SK-N-SH (cell line): Measurements from ENCODE around the gene TNNT2. TPM values are rescaled to one million over a fixed set of nuclear protein-coding genes. Genes with fewer than 3 reads are reported as not detected.

Experiments
- CTCF ChIA-PET: fragments of 300-600, 350-600 bp; formaldehyde crosslinking; extraction: SDS; loops from one replicate; lab custom pipeline; 2021; lab: Yijun Ruan, JAX
- POLR2A ChIA-PET: fragments of 350-600 bp; sonication (Branson Sonifier 250); formaldehyde crosslinking; extraction: SDS; loops from one replicate; lab custom pipeline; 2020; ENCODE audit warnings: antibody characterized with exemption, inconsistent platforms; lab: Yijun Ruan, JAX
- DNase-seq: peaks from one replicate; pipeline ENCODE4 v3.0.0; 2012
- H2AFZ ChIP-seq: fragments of 200-600 bp; sonication (generic); 2 replicates; pipeline ENCODE4 v1.8.1; 2016; ENCODE audit warnings: antibody characterized with exemption, mild to moderate bottlenecking, low read depth
- H3F3A ChIP-seq: fragments of 200-600 bp; sonication (generic); replicated peaks from 2 replicates; pipeline ENCODE3; 2016; ENCODE audit warnings: antibody characterized with exemption, mild to moderate bottlenecking; ENCODE audit not compliant: insufficient read depth
- H3K27ac ChIP-seq, 2 experiments: fragments of 200-500 bp in 1 of 2; fragments of 200-600 bp in 1 of 2; sonication (Bioruptor generic) in 1 of 2; sonication (generic), shearing (Covaris generic) in 1 of 2; 2 replicates each; pipeline versions ENCODE4 v1.5.1 to v1.6.1; 2014 to 2016; ENCODE audit warnings: low read depth in 2 of 2, inconsistent platforms in 1 of 2, low read length in 1 of 2, mild to moderate bottlenecking in 1 of 2, mixed read lengths in 1 of 2
- H3K27me3 ChIP-seq: fragments of 200-600 bp; sonication (generic), shearing (Covaris generic); 2 replicates; pipeline ENCODE4 v1.6.1; 2016; ENCODE audit warnings: mixed run types; ENCODE audit not compliant: insufficient read depth
- H3K36me3 ChIP-seq, 2 experiments: fragments of 200-500 bp in 1 of 2; fragments of 200-600 bp in 1 of 2; sonication (Bioruptor generic) in 1 of 2; sonication (generic) in 1 of 2; replicated peaks in 1 of 2; 2 replicates each; pipeline versions ENCODE3 to v1.5.1; 2014 to 2016; ENCODE audit warnings: low read length in 1 of 2, mild to moderate bottlenecking in 1 of 2; ENCODE audit not compliant: insufficient read depth in 2 of 2, control insufficient read depth in 1 of 2
- H3K4me1 ChIP-seq, 2 experiments: fragments of 200-500 bp in 1 of 2; fragments of 200-600 bp in 1 of 2; sonication (Bioruptor generic) in 1 of 2; sonication (generic), shearing (Covaris generic) in 1 of 2; 2 replicates each; pipeline versions ENCODE4 v1.5.1 to v1.6.1; 2014 to 2016; ENCODE audit warnings: low read depth in 1 of 2, low read length in 1 of 2, mixed run types in 1 of 2; ENCODE audit not compliant: insufficient read depth in 2 of 2, control insufficient read depth in 1 of 2
- H3K4me2 ChIP-seq: fragments of 200-600 bp; sonication (generic), shearing (Covaris generic); 2 replicates; pipeline ENCODE4 v1.6.1; 2017; ENCODE audit warnings: mixed run types
- H3K4me3 ChIP-seq, 2 experiments: fragments of 200-500 bp in 1 of 2; fragments of 200-600 bp in 1 of 2; sonication (Bioruptor generic) in 1 of 2; sonication (generic), shearing (Covaris generic) in 1 of 2; 2 replicates each; pipeline versions ENCODE4 v1.5.1 to v1.8.1; 2014 to 2016; ENCODE audit warnings: low read depth in 2 of 2, inconsistent platforms in 1 of 2, low read length in 1 of 2, mild to moderate bottlenecking in 1 of 2, mixed read lengths in 1 of 2, moderate library complexity in 1 of 2
- H3K79me2 ChIP-seq: fragments of 200-600 bp; sonication (generic); 2 replicates; pipeline ENCODE4 v1.8.1; 2017; ENCODE audit warnings: mild to moderate bottlenecking; ENCODE audit not compliant: insufficient read depth
- H3K9ac ChIP-seq: fragments of 200-600 bp; sonication (generic); 2 replicates; pipeline ENCODE4 v1.6.1; 2017; ENCODE audit warnings: mixed run types
- H3K9me2 ChIP-seq: fragments of 200-600 bp; sonication (generic); 2 replicates; pipeline ENCODE4 v1.6.1; 2017; ENCODE audit warnings: mixed run types
- H3K9me3 ChIP-seq: fragments of 200-600 bp; sonication (generic); 2 replicates; pipeline ENCODE4 v1.6.1; 2017; ENCODE audit warnings: mixed run types, mild to moderate bottlenecking, moderate library complexity
- H4K20me1 ChIP-seq: fragments of 200-600 bp; sonication (generic); 2 replicates; pipeline ENCODE4 v1.6.1; 2017; ENCODE audit warnings: mild to moderate bottlenecking, mixed run types; ENCODE audit not compliant: insufficient read depth
- EP300 ChIP-seq, 2 experiments: IDR thresholded peaks; 2 replicates each; pipeline versions ENCODE4 v1.4.0 to v1.6.1; 2012; ENCODE audit warnings: borderline replicate concordance in 1 of 2, low read depth in 1 of 2, low read length in 1 of 2
- EZH2phosphoT487 ChIP-seq: fragments of 200-600 bp; sonication (generic); IDR thresholded peaks from 2 replicates; pipeline ENCODE4 v1.6.1; 2017; ENCODE audit warnings: low read depth, mixed run types, mild to moderate bottlenecking, antibody characterized with exemption, moderate library complexity, borderline replicate concordance
- FOSL2 ChIP-seq: IDR thresholded peaks from 2 replicates; pipeline ENCODE4 v1.4.0; 2012; ENCODE audit warnings: low read depth, mild to moderate bottlenecking, moderate library complexity, borderline replicate concordance
- FOXJ3 ChIP-seq: sonication (generic); formaldehyde crosslinking; IDR thresholded peaks from 2 replicates; pipeline ENCODE4 v1.5.1; 2020; ENCODE audit warnings: mild to moderate bottlenecking, missing genetic modification reagents
- GABPA ChIP-seq: IDR thresholded peaks from 2 replicates; pipeline ENCODE4 v1.4.0; 2012; ENCODE audit warnings: low read depth, mild to moderate bottlenecking
- MAX ChIP-seq: IDR thresholded peaks from 2 replicates; pipeline ENCODE4 v1.4.0; 2012; ENCODE audit warnings: low read depth
- MEF2A ChIP-seq: IDR thresholded peaks from 2 replicates; pipeline ENCODE4 v1.4.0; 2012; ENCODE audit warnings: low read depth, borderline replicate concordance
- MXI1 ChIP-seq: IDR thresholded peaks from 2 replicates; pipeline ENCODE4 v1.6.1; 2012; ENCODE audit warnings: mild to moderate bottlenecking, low read depth, low read length, improper control_type of control experiment
- NFIC ChIP-seq: IDR thresholded peaks from 2 replicates; pipeline ENCODE4 v1.4.0; 2012; ENCODE audit warnings: borderline replicate concordance
- PBX3 ChIP-seq: IDR thresholded peaks from 2 replicates; pipeline ENCODE4; 2012
- RCOR1 ChIP-seq: fragments of 150-350 bp; IDR thresholded peaks from 2 replicates; pipeline ENCODE4 v1.6.1; 2017; ENCODE audit warnings: antibody characterized with exemption, low read length
- RXRA ChIP-seq: IDR thresholded peaks from 2 replicates; pipeline ENCODE4 v1.4.0; 2012; ENCODE audit warnings: low read depth, mild to moderate bottlenecking, borderline replicate concordance
- TAF1 ChIP-seq: IDR thresholded peaks from 2 replicates; pipeline ENCODE4 v1.6.1; 2012; ENCODE audit warnings: low read depth, mild to moderate bottlenecking, low read length, moderate library complexity, borderline replicate concordance
- TCF12 ChIP-seq: IDR thresholded peaks from 2 replicates; pipeline ENCODE4 v1.4.0; 2012
- TEAD4 ChIP-seq: IDR thresholded peaks from 2 replicates; pipeline ENCODE4 v1.4.0; 2012; ENCODE audit warnings: mild to moderate bottlenecking, borderline replicate concordance; ENCODE audit not compliant: insufficient read depth
- USF1 ChIP-seq: IDR thresholded peaks from 2 replicates; pipeline ENCODE4 v1.4.0; 2012; ENCODE audit warnings: low read depth, borderline replicate concordance
- WGBS: methylation state at CpG from one replicate; pipeline ENCODE4 v1.1.6; 2017; ENCODE audit warnings: low lambda C conversion rate; 5-methylcytosine and 5-hydroxymethylcytosine counted together
- polyA plus RNA-seq, 3 experiments: library from polyadenylated mRNA; depleted of rRNA; stranded (reverse); fragments of >200 nt; gene quantifications; 2 replicates each; pipeline ENCODE4 v1.2.3, GENCODE V29; 2012
- TF ChIP-seq, protein P1 (sequence below): fragments of 150-350 bp; IDR thresholded peaks from 2 replicates; pipeline ENCODE4 v1.6.1; 2016; ENCODE audit warnings: mild to moderate bottlenecking, low read depth, low read length
- TF ChIP-seq, protein P2 (sequence below): IDR thresholded peaks from 2 replicates; pipeline ENCODE4 v1.6.1; 2012; ENCODE audit warnings: mild to moderate bottlenecking, low read depth, low read length, moderate library complexity
- TF ChIP-seq, protein P3 (sequence below): fragments of 200-600 bp; sonication (generic); IDR thresholded peaks from 2 replicates; pipeline ENCODE4 v1.6.1; 2017; ENCODE audit warnings: antibody characterized with exemption, mild to moderate bottlenecking, moderate library complexity

Gene TNNT2
- polyA plus RNA-seq, 1 of the 3 experiments (the other 2 are of a cell fraction): 0.33 TPM

GRCh38 chr1:201389051-201389450, 11.6 kb upstream of the TNNT2 start:
- no peaks in the 10 kb centered on the region for H3K27me3 ChIP-seq
- peaks cover 2 to 7% of the 10 kb centered on the region in 2 experiments; a peak in 3 of 4 replicates for H3K4me1 ChIP-seq
- CTCF ChIA-PET: interaction anchor here (0.7 to 2.2 kb wide), 9 partner anchors 13 to 123 kb away, joined by 3 to 11 read pairs (median 4); no protein-coding TSS in a partner anchor
- H3K79me2 ChIP-seq: no peaks in the 10 kb centered on the region
- WGBS: 89% methylated on average over 11 of the region's 12 CpGs
- no peak for DNase-seq
- H3K36me3 ChIP-seq: no peaks in the 10 kb centered on the region
- TF ChIP-seq NFIC (no peak), FOXJ3 (no peak), FOSL2 (no peak), EP300 (IDR thresholded peaks at IDR 0.05; ENCODE audit: borderline replicate concordance in 1 of 2, low read depth in 1 of 2, low read length in 1 of 2) (no peak), TAF1 (no peak), USF1 (no peak), MEF2A (no peak), PBX3 (no peak), MXI1 (no peak), EZH2phosphoT487 (no peak)
- TF ChIP-seq, all 33 proteins: peak for 0
- Histone ChIP-seq H3K9me2 (no peaks in the 10 kb centered on the region), H3K9me3 (no peaks in the 10 kb centered on the region), H3K9ac (no peak overlapping the region), H3K4me3 (no peak overlapping the region), H3F3A (no peaks in the 10 kb centered on the region), H3K27ac (no peak overlapping the region), H4K20me1 (no peaks in the 10 kb centered on the region), H3K4me2 (no peak overlapping the region), H2AFZ (no peak overlapping the region)
- POLR2A ChIA-PET: no interaction called here

DNA sequence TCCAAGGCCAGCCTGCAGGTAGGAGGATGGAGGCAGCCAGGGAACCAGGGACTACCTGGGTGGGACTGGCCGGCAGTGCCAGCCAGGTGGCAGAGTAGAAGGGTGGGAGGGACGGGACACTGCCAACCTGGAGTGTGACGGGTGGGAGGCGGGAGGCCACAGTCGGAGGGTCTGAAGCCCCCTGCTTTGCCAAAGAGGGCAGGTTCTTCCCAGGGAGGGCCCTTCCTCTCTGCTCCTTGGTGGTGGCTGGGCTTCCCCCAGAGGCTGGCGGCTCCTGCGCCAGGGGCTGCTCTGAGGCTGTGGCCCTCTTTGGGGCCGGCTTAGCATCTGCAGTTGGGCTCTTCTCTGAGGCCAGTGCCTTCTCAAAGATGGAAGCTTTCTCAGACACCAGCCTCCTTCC, 8.7 kb upstream of the TNNT2 start:
- no peaks in the 10 kb centered on the region for H3K79me2 ChIP-seq
- H3K4me2 ChIP-seq: no peak overlapping the region
- H3K9me3 ChIP-seq: no peaks in the 10 kb centered on the region
- no peaks in the 10 kb centered on the region for H3K27me3 ChIP-seq
- H3K4me3 ChIP-seq: no peak overlapping the region
- ChIA-PET POLR2A (no interaction called here), CTCF (interaction anchor here (0.7 to 7.5 kb wide), 19 partner anchors 8 to 213 kb away, joined by 3 to 105 read pairs (median 4); partner anchors contain the start of gene TNNT2)
- DNase-seq: no peak
- H3K9ac ChIP-seq: no peak overlapping the region
- H3K9me2 ChIP-seq: no peaks in the 10 kb centered on the region
- H3K27ac ChIP-seq: no peak overlapping the region
- H3K36me3 ChIP-seq: no peaks in the 10 kb centered on the region
- peaks cover 3 to 11% of the 10 kb centered on the region in 2 experiments; a peak in 3 of 4 replicates for H3K4me1 ChIP-seq
- H4K20me1 ChIP-seq: no peaks in the 10 kb centered on the region
- no peak overlapping the region for H2AFZ ChIP-seq
- no peaks in the 10 kb centered on the region for H3F3A ChIP-seq
- no CpG with 5 or more reads among the region's 8 CpGs for WGBS
- TF ChIP-seq GABPA (no peak), EP300 (IDR thresholded peaks at IDR 0.05; ENCODE audit: borderline replicate concordance in 1 of 2, low read depth in 1 of 2, low read length in 1 of 2) (no peak), RCOR1 (no peak), MEF2A (no peak), TEAD4 (no peak), MAX (no peak), MXI1 (no peak), FOXJ3 (no peak), RXRA (no peak), TCF12 (no peak)
- TF ChIP-seq, protein P1, sequence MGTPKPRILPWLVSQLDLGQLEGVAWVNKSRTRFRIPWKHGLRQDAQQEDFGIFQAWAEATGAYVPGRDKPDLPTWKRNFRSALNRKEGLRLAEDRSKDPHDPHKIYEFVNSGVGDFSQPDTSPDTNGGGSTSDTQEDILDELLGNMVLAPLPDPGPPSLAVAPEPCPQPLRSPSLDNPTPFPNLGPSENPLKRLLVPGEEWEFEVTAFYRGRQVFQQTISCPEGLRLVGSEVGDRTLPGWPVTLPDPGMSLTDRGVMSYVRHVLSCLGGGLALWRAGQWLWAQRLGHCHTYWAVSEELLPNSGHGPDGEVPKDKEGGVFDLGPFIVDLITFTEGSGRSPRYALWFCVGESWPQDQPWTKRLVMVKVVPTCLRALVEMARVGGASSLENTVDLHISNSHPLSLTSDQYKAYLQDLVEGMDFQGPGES: no peak
- TF ChIP-seq, protein P2, sequence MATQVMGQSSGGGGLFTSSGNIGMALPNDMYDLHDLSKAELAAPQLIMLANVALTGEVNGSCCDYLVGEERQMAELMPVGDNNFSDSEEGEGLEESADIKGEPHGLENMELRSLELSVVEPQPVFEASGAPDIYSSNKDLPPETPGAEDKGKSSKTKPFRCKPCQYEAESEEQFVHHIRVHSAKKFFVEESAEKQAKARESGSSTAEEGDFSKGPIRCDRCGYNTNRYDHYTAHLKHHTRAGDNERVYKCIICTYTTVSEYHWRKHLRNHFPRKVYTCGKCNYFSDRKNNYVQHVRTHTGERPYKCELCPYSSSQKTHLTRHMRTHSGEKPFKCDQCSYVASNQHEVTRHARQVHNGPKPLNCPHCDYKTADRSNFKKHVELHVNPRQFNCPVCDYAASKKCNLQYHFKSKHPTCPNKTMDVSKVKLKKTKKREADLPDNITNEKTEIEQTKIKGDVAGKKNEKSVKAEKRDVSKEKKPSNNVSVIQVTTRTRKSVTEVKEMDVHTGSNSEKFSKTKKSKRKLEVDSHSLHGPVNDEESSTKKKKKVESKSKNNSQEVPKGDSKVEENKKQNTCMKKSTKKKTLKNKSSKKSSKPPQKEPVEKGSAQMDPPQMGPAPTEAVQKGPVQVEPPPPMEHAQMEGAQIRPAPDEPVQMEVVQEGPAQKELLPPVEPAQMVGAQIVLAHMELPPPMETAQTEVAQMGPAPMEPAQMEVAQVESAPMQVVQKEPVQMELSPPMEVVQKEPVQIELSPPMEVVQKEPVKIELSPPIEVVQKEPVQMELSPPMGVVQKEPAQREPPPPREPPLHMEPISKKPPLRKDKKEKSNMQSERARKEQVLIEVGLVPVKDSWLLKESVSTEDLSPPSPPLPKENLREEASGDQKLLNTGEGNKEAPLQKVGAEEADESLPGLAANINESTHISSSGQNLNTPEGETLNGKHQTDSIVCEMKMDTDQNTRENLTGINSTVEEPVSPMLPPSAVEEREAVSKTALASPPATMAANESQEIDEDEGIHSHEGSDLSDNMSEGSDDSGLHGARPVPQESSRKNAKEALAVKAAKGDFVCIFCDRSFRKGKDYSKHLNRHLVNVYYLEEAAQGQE: no peak
- TF ChIP-seq, protein P3, sequence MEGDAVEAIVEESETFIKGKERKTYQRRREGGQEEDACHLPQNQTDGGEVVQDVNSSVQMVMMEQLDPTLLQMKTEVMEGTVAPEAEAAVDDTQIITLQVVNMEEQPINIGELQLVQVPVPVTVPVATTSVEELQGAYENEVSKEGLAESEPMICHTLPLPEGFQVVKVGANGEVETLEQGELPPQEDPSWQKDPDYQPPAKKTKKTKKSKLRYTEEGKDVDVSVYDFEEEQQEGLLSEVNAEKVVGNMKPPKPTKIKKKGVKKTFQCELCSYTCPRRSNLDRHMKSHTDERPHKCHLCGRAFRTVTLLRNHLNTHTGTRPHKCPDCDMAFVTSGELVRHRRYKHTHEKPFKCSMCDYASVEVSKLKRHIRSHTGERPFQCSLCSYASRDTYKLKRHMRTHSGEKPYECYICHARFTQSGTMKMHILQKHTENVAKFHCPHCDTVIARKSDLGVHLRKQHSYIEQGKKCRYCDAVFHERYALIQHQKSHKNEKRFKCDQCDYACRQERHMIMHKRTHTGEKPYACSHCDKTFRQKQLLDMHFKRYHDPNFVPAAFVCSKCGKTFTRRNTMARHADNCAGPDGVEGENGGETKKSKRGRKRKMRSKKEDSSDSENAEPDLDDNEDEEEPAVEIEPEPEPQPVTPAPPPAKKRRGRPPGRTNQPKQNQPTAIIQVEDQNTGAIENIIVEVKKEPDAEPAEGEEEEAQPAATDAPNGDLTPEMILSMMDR: no peak
